Endothelial cell of umbilical vein (primary cell): Measurements from ENCODE around the gene PPP2R2C. TPM values are rescaled to one million over a fixed set of nuclear protein-coding genes. Genes with fewer than 3 reads are reported as not detected.

ENCODE experiments used
- BruUV-seq: library from RNA; stranded (reverse); fragments of 400-500 nt; replicated peaks from 2 replicates; lab custom pipeline; 2021; lab: Mats Ljungman, UMichigan
- CTCF ChIA-PET: fragments of 300-600, 350-600 bp; sonication (Branson Sonifier 250); formaldehyde crosslinking; loops from one replicate; lab custom pipeline; 2021; ENCODE audit warnings: antibody characterized with exemption, inconsistent platforms; lab: Charles Lee
- POLR2A ChIA-PET: fragments of 300-600, 350-600 bp; sonication (Branson Sonifier 250); formaldehyde crosslinking; loops from one replicate; lab custom pipeline; 2021; ENCODE audit warnings: antibody characterized with exemption, inconsistent platforms; lab: Charles Lee
- DNase-seq: peaks from one replicate; pipeline ENCODE4 v3.0.0-alpha.2; 2011; ENCODE audit warnings: low read depth, low spot score
- FAIRE-seq: peaks from 2 replicates; lab custom pipeline; 2011; peaks lifted over from hg19 to GRCh38; lab: Jason Lieb, UNC
- H2AFZ ChIP-seq: 2 replicates; pipeline ENCODE4 v1.6.0; 2012; ENCODE audit warnings: low read depth, low read length, control low read depth, inconsistent platforms
- H3K27ac ChIP-seq: 2 replicates; pipeline ENCODE4 v1.5.1; 2011; ENCODE audit warnings: low read depth, mild to moderate bottlenecking, control low read depth, low read length, moderate library complexity; ENCODE audit not compliant: insufficient read depth
- H3K27me3 ChIP-seq, 2 experiments: 2 replicates each; pipeline versions ENCODE4 v1.6.0 to v1.6.1; 2011; ENCODE audit warnings: low read length in 2 of 2, mixed read lengths in 1 of 2; ENCODE audit not compliant: control insufficient read depth in 2 of 2, insufficient read depth in 2 of 2
- H3K36me3 ChIP-seq, 2 experiments: 2 replicates in 1 of 2; 3 replicates in 1 of 2; pipeline ENCODE4 v1.5.1; 2011; ENCODE audit warnings: low read length in 2 of 2, mild to moderate bottlenecking in 1 of 2, moderate library complexity in 1 of 2; ENCODE audit not compliant: control insufficient read depth in 2 of 2, insufficient read depth in 2 of 2; ENCODE audit errors: extremely low read depth in 1 of 2
- H3K4me1 ChIP-seq: 3 replicates; pipeline ENCODE4 v1.5.1; 2011; ENCODE audit warnings: mild to moderate bottlenecking, low read length; ENCODE audit not compliant: control insufficient read depth, insufficient read depth; ENCODE audit errors: extremely low read depth
- H3K4me2 ChIP-seq: 2 replicates; pipeline ENCODE4 v1.6.1; 2011; ENCODE audit warnings: low read length, control low read depth, mixed read lengths; ENCODE audit not compliant: insufficient read depth
- H3K4me3 ChIP-seq, 3 experiments: fragments of 200-600 bp in 1 of 3; sonication (generic), shearing (Covaris generic) in 1 of 3; replicated peaks in 1 of 3; 2 replicates each; pipeline ENCODE4 v1.5.1; 2011 to 2016; ENCODE audit warnings: control low read depth in 3 of 3, low read length in 3 of 3, mild to moderate bottlenecking in 2 of 3, inconsistent platforms in 1 of 3, low read depth in 1 of 3, moderate library complexity in 1 of 3; ENCODE audit not compliant: insufficient read depth in 1 of 3
- H3K79me2 ChIP-seq: 2 replicates; pipeline ENCODE4 v1.6.0; 2012; ENCODE audit warnings: low read length, inconsistent platforms; ENCODE audit not compliant: control insufficient read depth, insufficient read depth
- H3K9ac ChIP-seq: replicated peaks from 2 replicates; pipeline ENCODE3; 2011; ENCODE audit warnings: low read length, control low read depth; ENCODE audit not compliant: insufficient read depth; ENCODE audit errors: extremely low read depth
- H3K9me1 ChIP-seq: replicated peaks from 3 replicates; pipeline ENCODE4 v1.6.0; 2011; ENCODE audit warnings: mild to moderate bottlenecking, low read length; ENCODE audit not compliant: control insufficient read depth, insufficient read depth; ENCODE audit errors: extremely low read depth
- H3K9me3 ChIP-seq: replicated peaks from 2 replicates; pipeline ENCODE4 v1.5.1; 2012; ENCODE audit warnings: low read length, inconsistent platforms; ENCODE audit not compliant: control insufficient read depth, insufficient read depth
- H4K20me1 ChIP-seq: replicated peaks from 2 replicates; pipeline ENCODE3; 2011; ENCODE audit warnings: mild to moderate bottlenecking, low read length; ENCODE audit not compliant: control insufficient read depth, insufficient read depth; ENCODE audit errors: extremely low read depth
- EZH2 ChIP-seq: IDR thresholded peaks from 2 replicates; pipeline ENCODE4 v1.6.1; 2012; ENCODE audit warnings: borderline replicate concordance, low read depth, mild to moderate bottlenecking, moderate library complexity, low read length, inconsistent platforms; ENCODE audit not compliant: severe bottlenecking
- FOS ChIP-seq: IDR thresholded peaks from 2 replicates; pipeline ENCODE4 v1.6.1; 2011; ENCODE audit warnings: mild to moderate bottlenecking, low read length, moderate library complexity, borderline replicate concordance; ENCODE audit not compliant: insufficient read depth
- GATA2 ChIP-seq: IDR thresholded peaks from 2 replicates; pipeline ENCODE4 v1.7.0; 2011; ENCODE audit warnings: low read depth, mild to moderate bottlenecking, moderate library complexity, mixed read lengths, low read length; ENCODE audit not compliant: insufficient read length, insufficient read depth
- JUN ChIP-seq: IDR thresholded peaks from 2 replicates; pipeline ENCODE4 v1.6.1; 2011; ENCODE audit warnings: borderline replicate concordance, low read depth; ENCODE audit not compliant: insufficient read length, insufficient read depth
- MYC ChIP-seq: IDR thresholded peaks from one replicate; pipeline ENCODE4 v1.6.1; 2011; ENCODE audit warnings: mild to moderate bottlenecking, low read depth, low read length
- POLR2A ChIP-seq: IDR thresholded peaks from 2 replicates; pipeline ENCODE4 v1.6.1; 2012; ENCODE audit warnings: low read depth, mild to moderate bottlenecking, control low read depth, low read length
- POLR2AphosphoS5 ChIP-seq: IDR thresholded peaks from 2 replicates; pipeline ENCODE4 v1.6.1; 2012; ENCODE audit warnings: low read depth, mild to moderate bottlenecking, control low read depth, low read length, moderate library complexity; ENCODE audit not compliant: insufficient read depth
- dilution Hi-C: fragments of 300-500 bp; cut with MboI; formaldehyde crosslinking; loops from one replicate; pipeline ENCODE4 v1.15.0; 2019; ENCODE audit warnings: low sequenced_read_pairs; ENCODE audit not compliant: extremely low pct_ligation_motif_present
- intact Hi-C: fragments of 100-400 bp; cut with micrococcal nuclease; formaldehyde crosslinking; loops from one replicate; pipeline ENCODE4 v1.10.0; 2022
- polyA plus RNA-seq, 4 experiments: library from polyadenylated mRNA; depleted of rRNA in 3 of 4; stranded (reverse) in 3 of 4; unstranded in 1 of 4; fragments of >200 nt; gene quantifications; 2 replicates each; pipeline versions ENCODE4 v1.2.1 to v1.2.3, GENCODE V29; 2011 to 2012; ENCODE audit warnings: missing spikeins in 1 of 4
- total RNA-seq: library from RNA; stranded (reverse); gene quantifications from 2 replicates; pipeline ENCODE4 v1.2.3, GENCODE V29; 2021
- TF ChIP-seq, protein P1 (sequence below): IDR thresholded peaks from 2 replicates; pipeline ENCODE4 v1.6.1; 2011; ENCODE audit not compliant: insufficient read depth, insufficient read length
- TF ChIP-seq, protein P2 (sequence below), 2 donors: IDR thresholded peaks; 1 replicate in 1 of 2; 2 replicates in 1 of 2; pipeline ENCODE4 v1.5.1; 2011; ENCODE audit warnings: low read length in 2 of 2, mild to moderate bottlenecking in 2 of 2, moderate library complexity in 2 of 2, control low read depth in 1 of 2, inconsistent platforms in 1 of 2, low read depth in 1 of 2; ENCODE audit not compliant: insufficient read depth in 1 of 2; ENCODE audit errors: extremely low read depth in 1 of 2

The PPP2R2C gene
- total and polyA plus RNA-seq, 2 donors (not counting 3 experiments of a cell fraction or from before 2014, with no cell fraction given), result 0.03 to 0.09 TPM

DNA sequence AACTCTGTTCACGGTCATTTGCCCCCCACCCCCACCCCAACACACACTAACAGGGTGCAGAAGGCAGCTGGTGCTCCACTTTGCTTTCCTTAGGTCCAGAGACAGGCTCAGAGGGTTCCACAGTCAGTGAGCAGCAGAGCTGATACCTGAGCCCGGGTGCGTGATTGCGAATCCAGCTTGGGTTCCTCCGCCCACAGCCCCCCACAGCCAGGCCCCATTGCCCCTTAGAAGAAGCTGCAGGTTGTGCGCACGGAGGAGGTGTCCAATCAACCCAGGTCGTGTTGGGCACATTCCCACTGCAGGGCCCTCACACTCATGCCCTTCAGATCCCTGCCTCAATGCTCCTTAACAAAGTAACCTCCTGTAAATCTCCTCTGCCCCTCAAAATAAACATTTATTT is 117.8 kb downstream of the PPP2R2C start:
- Histone ChIP-seq H3K27ac (no peak overlapping the region), H3K9ac (no peak overlapping the region), H4K20me1 (no peaks in the 10 kb centered on the region), H3K4me3 (no peak overlapping the region), H3K36me3 (no peaks in the 10 kb centered on the region), H3K79me2 (no peaks in the 10 kb centered on the region), H3K27me3 (no peaks in the 10 kb centered on the region), H3K4me2 (no peak overlapping the region), H3K9me3 (no peaks in the 10 kb centered on the region), H3K4me1 (no peaks in the 10 kb centered on the region), H2AFZ (no peak overlapping the region), H3K9me1 (no peaks in the 10 kb centered on the region)
- CTCF ChIA-PET, result interaction anchor here (1.1 kb wide), 1 partner anchor 23 kb away, joined by 4 read pairs; no protein-coding TSS in a partner anchor
- dilution Hi-C loops (no loop called here), intact Hi-C loops (no loop called here)
- TF ChIP-seq POLR2A, result no peak
- TF ChIP-seq JUN, result no peak
- no peak for TF ChIP-seq GATA2
- no peak for TF ChIP-seq POLR2AphosphoS5
- TF ChIP-seq, protein P1, sequence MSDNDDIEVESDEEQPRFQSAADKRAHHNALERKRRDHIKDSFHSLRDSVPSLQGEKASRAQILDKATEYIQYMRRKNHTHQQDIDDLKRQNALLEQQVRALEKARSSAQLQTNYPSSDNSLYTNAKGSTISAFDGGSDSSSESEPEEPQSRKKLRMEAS, result no peak
- no peak for TF ChIP-seq EZH2
- no peak for TF ChIP-seq FOS
- TF ChIP-seq, protein P2, sequence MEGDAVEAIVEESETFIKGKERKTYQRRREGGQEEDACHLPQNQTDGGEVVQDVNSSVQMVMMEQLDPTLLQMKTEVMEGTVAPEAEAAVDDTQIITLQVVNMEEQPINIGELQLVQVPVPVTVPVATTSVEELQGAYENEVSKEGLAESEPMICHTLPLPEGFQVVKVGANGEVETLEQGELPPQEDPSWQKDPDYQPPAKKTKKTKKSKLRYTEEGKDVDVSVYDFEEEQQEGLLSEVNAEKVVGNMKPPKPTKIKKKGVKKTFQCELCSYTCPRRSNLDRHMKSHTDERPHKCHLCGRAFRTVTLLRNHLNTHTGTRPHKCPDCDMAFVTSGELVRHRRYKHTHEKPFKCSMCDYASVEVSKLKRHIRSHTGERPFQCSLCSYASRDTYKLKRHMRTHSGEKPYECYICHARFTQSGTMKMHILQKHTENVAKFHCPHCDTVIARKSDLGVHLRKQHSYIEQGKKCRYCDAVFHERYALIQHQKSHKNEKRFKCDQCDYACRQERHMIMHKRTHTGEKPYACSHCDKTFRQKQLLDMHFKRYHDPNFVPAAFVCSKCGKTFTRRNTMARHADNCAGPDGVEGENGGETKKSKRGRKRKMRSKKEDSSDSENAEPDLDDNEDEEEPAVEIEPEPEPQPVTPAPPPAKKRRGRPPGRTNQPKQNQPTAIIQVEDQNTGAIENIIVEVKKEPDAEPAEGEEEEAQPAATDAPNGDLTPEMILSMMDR (IDR thresholded peaks at IDR 0.05; ENCODE audit: extremely low read depth in 1 of 2, insufficient read depth in 1 of 2, low read depth in 1 of 2, low read length in 2 of 2), result no peak
- no peak for TF ChIP-seq MYC
- POLR2A ChIA-PET, result no interaction called here
- no peak for DNase-seq
- no peak for FAIRE-seq
- BruUV-seq, result no TSS peak
